ENCODE data around the gene CORO2A.
A peak's percentile ranks its signal among the peaks of the same experiment; 100 is the strongest.

Gene CORO2A

DNA sequence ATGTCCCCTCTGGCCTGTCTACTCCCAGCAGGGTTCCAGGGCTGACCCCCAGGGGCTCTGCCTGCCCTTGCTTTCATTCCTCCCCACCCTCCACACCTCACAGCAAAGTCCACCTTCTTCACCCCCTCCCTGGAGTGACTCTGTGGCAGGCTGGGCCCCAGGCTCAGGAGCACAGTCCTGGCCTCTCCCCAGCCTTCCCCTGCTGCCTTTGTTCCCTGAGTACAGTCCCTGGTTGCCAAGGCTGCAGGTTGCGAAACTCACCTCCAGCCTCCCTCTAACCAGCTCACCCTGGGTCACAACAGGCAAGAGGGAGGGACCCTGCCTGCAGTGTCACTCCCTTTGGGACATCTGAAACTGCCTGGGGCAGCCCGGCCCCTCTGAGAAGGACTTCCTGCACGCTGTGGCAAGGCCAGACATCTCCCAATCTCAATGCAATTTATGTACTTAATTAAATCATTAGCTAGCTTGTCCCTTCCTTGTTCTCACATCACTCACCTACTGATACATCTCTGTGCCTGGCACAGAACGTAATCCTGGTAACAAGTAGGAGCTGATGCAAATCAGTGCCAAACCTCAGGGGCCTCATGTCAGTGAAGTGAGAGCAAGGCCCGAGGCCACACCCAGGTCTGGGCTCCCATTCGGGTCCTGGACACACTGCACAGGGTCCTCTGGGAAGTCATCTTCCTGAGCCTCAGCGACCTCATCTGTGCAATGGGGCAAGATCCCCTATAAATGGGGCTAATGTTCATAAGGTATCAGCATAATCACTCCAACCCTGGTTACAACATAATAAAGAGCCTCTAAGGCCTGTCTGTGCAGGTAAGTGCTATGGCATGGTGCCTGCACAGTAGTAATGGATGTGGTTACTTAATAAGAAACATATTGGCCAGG, 46.1 kb downstream of the CORO2A start:
- Histone ChIP-seq H3K4me3 (ENCODE audit: low read length) (no peak overlapping the region), H3K9me3 (ENCODE audit: insufficient read depth, low read depth, low read length) (no peaks in the 10 kb centered on the region), H3K4me1 (ENCODE audit: insufficient read depth, low read length) (no peaks in the 10 kb centered on the region), H3K36me3 (ENCODE audit: insufficient read depth, low read depth, low read length) (no peaks in the 10 kb centered on the region), H3K27ac (ENCODE audit: low read length) (no peak overlapping the region), H3K9ac (ENCODE audit: low read depth, low read length) (peak overlapping the region; percentile 45; the same call in 1 of the 2 replicates), H3K27me3 (ENCODE audit: insufficient read depth, low read length) (no peaks in the 10 kb centered on the region)

- H3K4me1 ChIP-seq (ENCODE audit: insufficient read depth, low read length) = no peaks in the 10 kb centered on the region
- H3K36me3 ChIP-seq (ENCODE audit: insufficient read depth, low read depth, low read length) = no peaks in the 10 kb centered on the region
These were observed 47.8 kb downstream of the CORO2A start for GRCh38 chr9:98144631-98145030.

DNA sequence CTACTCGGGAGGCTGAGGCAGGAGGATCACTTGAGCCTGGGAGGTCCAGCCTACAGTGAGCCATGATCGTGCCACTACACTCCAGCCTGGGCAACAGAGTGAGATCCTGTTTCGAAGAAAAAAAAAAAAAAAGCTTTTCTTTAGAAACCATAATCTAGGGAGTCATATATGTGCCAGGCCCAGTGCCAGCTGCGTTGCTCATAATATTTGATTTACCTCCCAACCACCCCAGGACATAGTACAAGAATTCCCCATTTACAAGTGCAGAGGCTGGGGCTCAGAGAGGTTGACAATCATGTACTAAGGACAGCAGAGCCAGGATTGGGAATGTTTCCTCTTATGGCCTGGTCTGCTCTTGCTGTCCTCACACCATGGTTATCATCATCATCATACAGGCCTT, 48.4 kb downstream of the CORO2A start:
- Histone ChIP-seq H3K9me3 (ENCODE audit: insufficient read depth, low read depth, low read length) (no peaks in the 10 kb centered on the region), H3K4me1 (ENCODE audit: insufficient read depth, low read length) (no peaks in the 10 kb centered on the region), H3K27me3 (ENCODE audit: insufficient read depth, low read length) (no peaks in the 10 kb centered on the region), H3K9ac (ENCODE audit: low read depth, low read length) (no peak overlapping the region), H3K36me3 (ENCODE audit: insufficient read depth, low read depth, low read length) (no peaks in the 10 kb centered on the region), H3K4me3 (ENCODE audit: low read length) (no peak overlapping the region), H3K27ac (ENCODE audit: low read length) (no peak overlapping the region)

More at GRCh38 chr9:98144631-98145030, 47.8 kb downstream of the CORO2A start:
- Histone ChIP-seq H3K9ac (ENCODE audit: low read depth, low read length) (no peak overlapping the region), H3K9me3 (ENCODE audit: insufficient read depth, low read depth, low read length) (no peaks in the 10 kb centered on the region), H3K27ac (ENCODE audit: low read length) (no peak overlapping the region), H3K27me3 (ENCODE audit: insufficient read depth, low read length) (no peaks in the 10 kb centered on the region), H3K4me3 (ENCODE audit: low read length) (no peak overlapping the region)

GRCh38 chr9:98142925-98143481, 49.4 kb downstream of the CORO2A start:
- Histone ChIP-seq H3K9ac (ENCODE audit: low read depth, low read length) (no peak overlapping the region), H3K36me3 (ENCODE audit: insufficient read depth, low read depth, low read length) (no peaks in the 10 kb centered on the region), H3K27me3 (ENCODE audit: insufficient read depth, low read length) (no peaks in the 10 kb centered on the region), H3K9me3 (ENCODE audit: insufficient read depth, low read depth, low read length) (no peaks in the 10 kb centered on the region), H3K4me3 (ENCODE audit: low read length) (no peak overlapping the region), H3K4me1 (ENCODE audit: insufficient read depth, low read length) (no peaks in the 10 kb centered on the region), H3K27ac (ENCODE audit: low read length) (no peak overlapping the region)

GRCh38 chr9:98142182-98142907, 50.1 kb downstream of the CORO2A start:
- Histone ChIP-seq H3K36me3 (ENCODE audit: insufficient read depth, low read depth, low read length) (no peaks in the 10 kb centered on the region), H3K27me3 (ENCODE audit: insufficient read depth, low read length) (no peaks in the 10 kb centered on the region), H3K27ac (ENCODE audit: low read length) (no peak overlapping the region), H3K9ac (ENCODE audit: low read depth, low read length) (no peak overlapping the region), H3K9me3 (ENCODE audit: insufficient read depth, low read depth, low read length) (no peaks in the 10 kb centered on the region), H3K4me1 (ENCODE audit: insufficient read depth, low read length) (no peaks in the 10 kb centered on the region), H3K4me3 (ENCODE audit: low read length) (no peak overlapping the region)

GRCh38 chr9:98140503-98140902, 51.9 kb downstream of the CORO2A start:
- H3K4me3 ChIP-seq (ENCODE audit: low read length) = no peak overlapping the region
- H3K27ac ChIP-seq (ENCODE audit: low read length) = no peak overlapping the region
- H3K9ac ChIP-seq (ENCODE audit: low read depth, low read length) = no peak overlapping the region
- H3K36me3 ChIP-seq (ENCODE audit: insufficient read depth, low read depth, low read length) = peaks cover 4% of the 10 kb centered on the region; the same call in 1 of the 2 replicates
- no peaks in the 10 kb centered on the region for H3K27me3 ChIP-seq (ENCODE audit: insufficient read depth, low read length)
- H3K4me1 ChIP-seq (ENCODE audit: insufficient read depth, low read length) = no peaks in the 10 kb centered on the region
- no peaks in the 10 kb centered on the region for H3K9me3 ChIP-seq (ENCODE audit: insufficient read depth, low read depth, low read length)

DNA sequence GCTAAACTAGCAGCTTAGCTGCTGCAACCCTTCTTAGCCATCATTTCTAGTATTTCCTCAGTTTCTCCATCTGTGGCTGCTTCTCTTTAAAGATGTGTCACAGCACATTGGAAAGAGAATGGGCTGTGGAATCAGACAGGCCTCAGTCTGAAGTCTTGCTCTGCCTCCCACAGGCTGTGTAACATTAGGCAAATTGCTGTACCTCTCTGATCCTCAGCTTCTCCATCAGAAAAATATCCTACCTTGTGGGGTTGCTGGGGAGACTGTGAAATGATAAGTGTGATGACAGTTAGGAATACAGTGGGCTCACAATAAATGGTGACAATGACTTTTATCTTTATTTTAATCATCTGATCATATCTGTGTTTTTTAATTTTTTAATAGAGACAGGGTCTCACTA, 55.9 kb downstream of the CORO2A start:
- Histone ChIP-seq H3K36me3 (ENCODE audit: insufficient read depth, low read depth, low read length) (peaks cover 4% of the 10 kb centered on the region), H3K4me1 (ENCODE audit: insufficient read depth, low read length) (no peaks in the 10 kb centered on the region; the same call in 1 of the 2 replicates), H3K9me3 (ENCODE audit: insufficient read depth, low read depth, low read length) (no peaks in the 10 kb centered on the region), H3K27me3 (ENCODE audit: insufficient read depth, low read length) (no peaks in the 10 kb centered on the region), H3K4me3 (ENCODE audit: low read length) (no peak overlapping the region), H3K27ac (ENCODE audit: low read length) (no peak overlapping the region), H3K9ac (ENCODE audit: low read depth, low read length) (no peak overlapping the region)

DNA sequence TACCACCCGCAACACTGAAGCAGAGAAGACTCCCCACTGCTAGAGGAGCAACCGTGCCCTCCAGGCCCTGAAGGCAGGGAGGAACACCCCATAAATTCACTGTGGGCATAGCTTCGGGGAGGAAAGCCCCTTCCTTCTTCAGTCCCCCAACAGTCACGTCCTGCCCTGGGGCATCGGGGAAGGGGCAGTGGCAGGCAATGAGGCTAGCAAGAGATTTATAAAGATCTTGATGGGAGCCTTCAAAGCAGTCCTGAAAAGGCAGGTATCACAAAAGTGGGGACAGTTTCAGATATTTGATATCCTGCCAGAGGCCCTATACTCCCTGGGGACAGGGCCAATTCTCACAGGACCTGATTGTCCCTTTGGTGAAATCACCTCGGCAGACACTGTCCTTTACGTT, 56.5 kb downstream of the CORO2A start:
- no peak overlapping the region for H3K27ac ChIP-seq (ENCODE audit: low read length)
- H3K36me3 ChIP-seq (ENCODE audit: insufficient read depth, low read depth, low read length) = peaks cover 4% of the 10 kb centered on the region
- no peak overlapping the region for H3K4me3 ChIP-seq (ENCODE audit: low read length)
- no peak overlapping the region for H3K9ac ChIP-seq (ENCODE audit: low read depth, low read length)
- no peaks in the 10 kb centered on the region for H3K9me3 ChIP-seq (ENCODE audit: insufficient read depth, low read depth, low read length)
- H3K27me3 ChIP-seq (ENCODE audit: insufficient read depth, low read length) = no peaks in the 10 kb centered on the region
- no peaks in the 10 kb centered on the region; the same call in 1 of the 2 replicates for H3K4me1 ChIP-seq (ENCODE audit: insufficient read depth, low read length)

GRCh38 chr9:98135558-98135934, 56.9 kb downstream of the CORO2A start:
- no peak overlapping the region for H3K9ac ChIP-seq (ENCODE audit: low read depth, low read length)
- no peak overlapping the region for H3K27ac ChIP-seq (ENCODE audit: low read length)
- H3K36me3 ChIP-seq (ENCODE audit: insufficient read depth, low read depth, low read length) = peaks cover 4% of the 10 kb centered on the region
- H3K9me3 ChIP-seq (ENCODE audit: insufficient read depth, low read depth, low read length) = no peaks in the 10 kb centered on the region
- no peaks in the 10 kb centered on the region for H3K27me3 ChIP-seq (ENCODE audit: insufficient read depth, low read length)
- H3K4me3 ChIP-seq (ENCODE audit: low read length) = no peak overlapping the region
- H3K4me1 ChIP-seq (ENCODE audit: insufficient read depth, low read length) = no peaks in the 10 kb centered on the region; the same call in 1 of the 2 replicates

DNA sequence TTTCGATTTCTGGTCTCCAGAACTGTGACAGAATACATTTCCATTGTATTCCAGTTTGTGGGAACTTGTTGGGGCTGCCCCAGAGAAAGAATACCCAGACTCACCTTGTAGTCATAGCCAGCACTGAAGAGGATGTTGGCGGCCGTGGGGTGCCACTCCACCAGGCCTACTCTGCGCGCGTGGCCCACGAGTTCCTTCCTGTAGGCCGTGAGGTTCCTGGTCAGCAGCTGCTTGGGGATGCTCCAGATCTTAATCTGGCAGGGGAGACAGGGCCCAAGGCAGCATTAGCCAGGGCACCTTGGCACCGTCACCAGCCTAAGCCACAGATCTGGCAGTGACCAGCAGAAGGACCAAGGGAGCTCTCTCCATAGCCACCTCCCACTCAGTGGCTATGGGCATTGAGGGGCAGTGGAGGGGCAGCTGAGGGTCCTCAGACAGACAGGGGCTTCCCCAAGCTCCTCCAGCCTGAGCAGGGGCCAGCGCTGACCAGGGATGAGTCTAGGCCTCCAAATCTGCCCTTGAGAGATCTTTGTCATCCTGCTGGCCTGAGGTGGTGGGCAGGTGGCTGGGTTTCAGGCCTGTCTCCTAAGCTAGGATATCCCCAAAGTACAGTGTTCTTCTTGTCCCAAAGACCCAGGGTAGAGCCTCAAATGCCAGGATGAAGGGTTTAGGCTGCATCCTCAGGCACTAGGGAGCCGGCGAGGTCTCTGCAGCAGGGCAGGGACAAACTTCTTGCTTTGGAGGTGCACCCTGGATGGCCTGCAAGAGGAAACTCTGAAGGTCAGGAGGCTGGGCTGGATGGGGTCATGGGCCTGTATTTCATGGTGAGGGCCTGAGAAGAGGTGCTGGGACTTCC, 57.5 kb downstream of the CORO2A start:
- H3K36me3 ChIP-seq (ENCODE audit: insufficient read depth, low read depth, low read length) = peaks cover 4% of the 10 kb centered on the region
- H3K27ac ChIP-seq (ENCODE audit: low read length) = no peak overlapping the region
- H3K4me1 ChIP-seq (ENCODE audit: insufficient read depth, low read length) = no peaks in the 10 kb centered on the region; the same call in 1 of the 2 replicates
- H3K9me3 ChIP-seq (ENCODE audit: insufficient read depth, low read depth, low read length) = no peaks in the 10 kb centered on the region
- no peak overlapping the region for H3K9ac ChIP-seq (ENCODE audit: low read depth, low read length)
- no peaks in the 10 kb centered on the region for H3K27me3 ChIP-seq (ENCODE audit: insufficient read depth, low read length)
- H3K4me3 ChIP-seq (ENCODE audit: low read length) = no peak overlapping the region

Measured in iPS-20b (cell line).